Kidney glomerular epithelial cell (primary cell): ENCODE data around the gene SETBP1.

Source experiments
- DNase-seq: peaks from one replicate; lab custom pipeline; 2025; lab: John Stamatoyannopoulos, UW

SETBP1 gene

DNA sequence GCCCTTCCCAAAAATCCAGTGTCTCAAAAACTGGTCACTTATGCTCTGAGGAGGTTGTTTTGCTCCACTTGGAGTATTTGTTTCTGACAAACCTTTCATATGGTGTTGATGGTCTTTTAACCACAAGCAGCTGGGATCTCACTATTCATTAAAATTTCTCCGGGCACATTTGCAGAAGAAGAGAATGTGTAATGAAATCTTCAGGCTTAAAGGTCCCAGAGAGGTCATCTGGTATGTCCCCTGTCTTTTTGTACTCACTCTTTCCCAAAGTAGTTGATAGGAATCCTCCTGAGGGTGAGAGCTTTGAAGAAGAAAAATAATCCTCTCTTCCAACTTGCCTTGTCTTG is 430.8 kb downstream of the SETBP1 start:
- no peak for DNase-seq

DNA sequence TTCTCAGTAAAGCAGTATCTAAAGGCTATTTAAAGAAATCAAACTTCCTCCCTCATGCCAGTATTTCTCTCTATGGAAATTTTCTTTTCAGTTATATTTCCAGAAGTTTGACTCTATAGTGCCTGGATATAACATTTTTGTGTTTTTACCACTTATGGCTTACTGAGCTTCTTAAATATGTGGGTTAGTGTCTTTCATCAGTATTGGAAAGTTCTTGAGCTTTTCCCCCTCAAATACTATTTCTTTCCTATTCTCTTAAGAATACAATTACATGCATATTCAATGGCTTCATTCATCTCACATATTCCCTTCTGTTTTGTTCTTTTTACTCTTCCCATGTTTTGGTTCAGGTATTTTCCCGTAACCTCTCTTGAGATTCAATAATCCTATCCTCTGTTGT is 432.0 kb downstream of the SETBP1 start:
- no peak for DNase-seq

DNA sequence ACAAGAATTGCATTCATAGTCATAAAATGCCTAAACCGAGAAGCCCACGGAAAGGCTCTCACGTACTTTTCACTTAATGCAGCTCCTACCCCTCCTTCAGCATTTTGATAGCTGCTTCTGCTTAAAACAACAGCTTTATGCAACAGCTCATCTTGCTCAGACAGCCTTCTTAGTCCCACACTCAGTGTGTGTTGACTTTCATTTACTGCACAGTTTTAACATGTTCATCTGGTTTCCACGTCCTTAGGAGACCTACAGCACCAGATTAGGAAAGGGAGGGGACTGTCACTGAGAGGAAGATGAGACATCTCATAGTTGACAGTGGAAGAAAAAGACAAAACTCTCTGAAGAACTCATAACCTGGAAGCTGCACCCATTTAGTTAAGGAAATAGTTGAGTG is 435.4 kb downstream of the SETBP1 start:
- no peak for DNase-seq
